ENCODE results near the gene PER2. TPM values are rescaled to one million over a fixed set of nuclear protein-coding genes. Genes with fewer than 3 reads are reported as not detected.

The PER2 gene
- total RNA-seq, 4 donors from 2014 or later = 4.1 to 7.5 (median 6.7) TPM

- intact Hi-C loops (cut with DNase I; ENCODE audit: low total_unique reads) (no loop called here), in situ Hi-C loops (cut with MboI; ENCODE audit: low sequenced_read_pairs in 4 of 4) (loop anchor here in 3 of 4 donors (10.0 to 25.0 kb wide), 3 partner anchors 305 to 413 kb away; partner anchors contain the start of genes RAMP1 (in 3 of the 3) and UBE2F (in 1 of the 3))
- no peak for TF ChIP-seq POLR2A (IDR thresholded peaks at IDR 0.05)
- TF ChIP-seq CTCF (IDR thresholded peaks at IDR 0.05 in 4 of 5, conservative IDR thresholded peaks at IDR 0.05 in 1 of 5) = no peak
- ATAC-seq (no peak), DNase-seq (no peak)
- no peak overlapping the region for H3K27ac ChIP-seq
- peaks cover 0 to 70% of the 10 kb centered on the region in 2 donors for H3K36me3 ChIP-seq
- no peaks in the 10 kb centered on the region for H3K9me3 ChIP-seq
- H3K4me1 ChIP-seq = peaks cover 21 to 28% of the 10 kb centered on the region in 2 donors
- no peak overlapping the region for H3K4me3 ChIP-seq
- H3K27me3 ChIP-seq = no peaks in the 10 kb centered on the region
Observed at GRCh38 chr2:238267341-238267710, 21.1 kb downstream of the PER2 start.

- DNase-seq = no peak
- Histone ChIP-seq H3K4me3 (no peak overlapping the region), H3K9me3 (no peaks in the 10 kb centered on the region), H3K4me1 (peaks cover 16 to 18% of the 10 kb centered on the region in 2 donors), H3K27ac (no peak overlapping the region), H3K36me3 (peaks cover 0 to 70% of the 10 kb centered on the region in 2 donors), H3K27me3 (no peaks in the 10 kb centered on the region)
- intact Hi-C loops (cut with DNase I; ENCODE audit: low total_unique reads) = no loop called here
- in situ Hi-C loops (cut with MboI; ENCODE audit: low sequenced_read_pairs in 4 of 4) = loop anchor here in 3 of 4 donors (10.0 to 25.0 kb wide), 3 partner anchors 303 to 411 kb away; partner anchors contain the start of genes RAMP1 (in 3 of the 3) and UBE2F (in 1 of the 3)
- no peak for ATAC-seq
- TF ChIP-seq POLR2A (IDR thresholded peaks at IDR 0.05) (no peak), CTCF (IDR thresholded peaks at IDR 0.05 in 4 of 5, conservative IDR thresholded peaks at IDR 0.05 in 1 of 5) (no peak)
Observed at GRCh38 chr2:238265605-238266004, 22.8 kb downstream of the PER2 start.

GRCh38 chr2:238264072-238264460 lies 24.3 kb downstream of the PER2 start:
- Histone ChIP-seq H3K9me3 (no peaks in the 10 kb centered on the region), H3K27me3 (no peaks in the 10 kb centered on the region), H3K36me3 (peaks cover 0 to 70% of the 10 kb centered on the region in 2 donors), H3K4me1 (peaks cover 16 to 18% of the 10 kb centered on the region in 2 donors), H3K4me3 (no peak overlapping the region), H3K27ac (peak overlapping the region; percentile 5 to 70 (median 58))
- ATAC-seq (no peak), DNase-seq (no peak)
- in situ Hi-C loops (cut with MboI; ENCODE audit: low sequenced_read_pairs in 4 of 4) (loop anchor here in 3 of 4 donors (10.0 to 25.0 kb wide), 3 partner anchors 302 to 409 kb away; partner anchors contain the start of genes RAMP1 (in 3 of the 3) and UBE2F (in 1 of the 3)), intact Hi-C loops (cut with DNase I; ENCODE audit: low total_unique reads) (loop anchor here (5.0 kb wide), 1 partner anchor 402 kb away; no protein-coding TSS in a partner anchor)
- TF ChIP-seq CTCF (IDR thresholded peaks at IDR 0.05 in 4 of 5, conservative IDR thresholded peaks at IDR 0.05 in 1 of 5) (no peak), POLR2A (IDR thresholded peaks at IDR 0.05) (no peak)

- no peak for TF ChIP-seq POLR2A (IDR thresholded peaks at IDR 0.05)
- peak; percentile 76 to 88 (median 86) for TF ChIP-seq CTCF (IDR thresholded peaks at IDR 0.05 in 4 of 5, conservative IDR thresholded peaks at IDR 0.05 in 1 of 5)
- in situ Hi-C loops (cut with MboI; ENCODE audit: low sequenced_read_pairs in 4 of 4) = loop anchor here in 3 of 4 donors (10.0 to 25.0 kb wide), 3 partner anchors 301 to 409 kb away; partner anchors contain the start of genes RAMP1 (in 3 of the 3) and UBE2F (in 1 of the 3)
- Histone ChIP-seq H3K27ac (peak overlapping the region; percentile 55 to 70 (median 58)), H3K36me3 (peaks cover 0 to 69% of the 10 kb centered on the region in 2 donors), H3K4me3 (no peak overlapping the region), H3K27me3 (no peaks in the 10 kb centered on the region), H3K9me3 (no peaks in the 10 kb centered on the region), H3K4me1 (peaks cover 16 to 18% of the 10 kb centered on the region in 2 donors)
- DNase-seq = peak; percentile 86 to 93
- intact Hi-C loops (cut with DNase I; ENCODE audit: low total_unique reads) = loop anchor here (5.0 kb wide), 1 partner anchor 401 kb away; no protein-coding TSS in a partner anchor
- peak; percentile 93 for ATAC-seq
Observed at GRCh38 chr2:238263204-238264071, 25.0 kb downstream of the PER2 start.

Data from gastrocnemius medialis (tissue), 4 donors.